Transverse colon (tissue), 4 donors: Measurements from ENCODE around the gene RAB9A.

Experiments
- POLR2A ChIP-seq: fragments of 450-650 bp; IDR thresholded peaks from one replicate; pipeline ENCODE4 v1.6.1; 2016; ENCODE audit warnings: antibody characterized with exemption, mild to moderate bottlenecking, moderate library complexity
- POLR2AphosphoS5 ChIP-seq, 3 donors: sonication (generic); formaldehyde crosslinking; IDR thresholded peaks; one replicate each; pipeline ENCODE4 v1.6.1; 2016; ENCODE audit warnings: antibody characterized with exemption in 3 of 3
- TF ChIP-seq, protein P1 (sequence below), 5 experiments: fragments of 200-600 bp in 3 of 5; fragments of 450-650 bp in 2 of 5; sonication (generic) in 3 of 5; IDR thresholded peaks; 1 replicate in 2 of 5; 2 replicates in 3 of 5; pipeline ENCODE4 v1.5.1; 2016 to 2017; ENCODE audit warnings: antibody characterized with exemption in 5 of 5, inconsistent platforms in 3 of 5, mild to moderate bottlenecking in 2 of 5, moderate library complexity in 1 of 5

DNA sequence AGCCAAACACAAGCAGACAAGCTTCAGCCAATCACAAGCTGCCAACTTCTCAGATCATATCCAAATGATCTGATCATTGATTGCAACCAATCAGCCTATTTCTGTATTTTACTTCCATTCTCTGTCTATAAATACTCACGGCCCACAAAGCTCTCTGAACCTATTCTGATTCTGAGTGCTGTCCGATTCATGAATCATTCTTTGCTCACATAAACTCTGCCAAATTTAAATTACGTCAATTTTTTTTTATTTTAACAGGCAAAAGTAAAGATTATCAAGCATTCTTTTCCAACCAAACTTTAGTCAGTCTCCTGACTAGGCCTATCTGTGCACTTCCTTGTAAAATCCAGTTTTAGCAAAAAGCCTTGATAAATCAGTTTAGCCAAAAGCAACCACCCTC is 37.8 kb upstream of the RAB9A start:
- no peak for TF ChIP-seq POLR2A
- TF ChIP-seq POLR2AphosphoS5 (IDR thresholded peaks at IDR 0.05) = no peak
- TF ChIP-seq, protein P1, sequence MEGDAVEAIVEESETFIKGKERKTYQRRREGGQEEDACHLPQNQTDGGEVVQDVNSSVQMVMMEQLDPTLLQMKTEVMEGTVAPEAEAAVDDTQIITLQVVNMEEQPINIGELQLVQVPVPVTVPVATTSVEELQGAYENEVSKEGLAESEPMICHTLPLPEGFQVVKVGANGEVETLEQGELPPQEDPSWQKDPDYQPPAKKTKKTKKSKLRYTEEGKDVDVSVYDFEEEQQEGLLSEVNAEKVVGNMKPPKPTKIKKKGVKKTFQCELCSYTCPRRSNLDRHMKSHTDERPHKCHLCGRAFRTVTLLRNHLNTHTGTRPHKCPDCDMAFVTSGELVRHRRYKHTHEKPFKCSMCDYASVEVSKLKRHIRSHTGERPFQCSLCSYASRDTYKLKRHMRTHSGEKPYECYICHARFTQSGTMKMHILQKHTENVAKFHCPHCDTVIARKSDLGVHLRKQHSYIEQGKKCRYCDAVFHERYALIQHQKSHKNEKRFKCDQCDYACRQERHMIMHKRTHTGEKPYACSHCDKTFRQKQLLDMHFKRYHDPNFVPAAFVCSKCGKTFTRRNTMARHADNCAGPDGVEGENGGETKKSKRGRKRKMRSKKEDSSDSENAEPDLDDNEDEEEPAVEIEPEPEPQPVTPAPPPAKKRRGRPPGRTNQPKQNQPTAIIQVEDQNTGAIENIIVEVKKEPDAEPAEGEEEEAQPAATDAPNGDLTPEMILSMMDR (IDR thresholded peaks at IDR 0.05) = no peak
